HepG2 (cell line): ENCODE results near the gene FLYWCH1. TPM values are rescaled to one million over a fixed set of nuclear protein-coding genes. Genes with fewer than 3 reads are reported as not detected.
A peak's percentile ranks its signal among the peaks of the same experiment; 100 is the strongest.

Experiments used
- CBX2 ChIP-seq, 2 experiments: fragments of 200-600 bp in 1 of 2; sonication (generic); formaldehyde crosslinking in 1 of 2; IDR thresholded peaks; 2 replicates each; pipeline versions ENCODE4 v1.7.0 to v1.8.1; 2018 to 2022; ENCODE audit warnings: low read depth in 2 of 2, low read length in 1 of 2, mild to moderate bottlenecking in 1 of 2, missing genetic modification reagents in 1 of 2
- HNRNPLL ChIP-seq: fragments of 200-400 bp; formaldehyde crosslinking; IDR thresholded peaks from 2 replicates; pipeline ENCODE4 v1.6.1; 2017; ENCODE audit warnings: mild to moderate bottlenecking, low read depth, low read length; ENCODE audit not compliant: poor library complexity, severe bottlenecking
- PHF21A ChIP-seq: sonication (generic); formaldehyde crosslinking; IDR thresholded peaks from 2 replicates; pipeline ENCODE4 v1.5.0; 2020; ENCODE audit warnings: mild to moderate bottlenecking, missing genetic modification reagents
- POLR2A ChIP-seq, 2 experiments: IDR thresholded peaks; 2 replicates each; pipeline ENCODE4 v1.6.1; 2011; ENCODE audit warnings: low read depth in 2 of 2, low read length in 2 of 2, mild to moderate bottlenecking in 1 of 2, moderate library complexity in 1 of 2; ENCODE audit not compliant: insufficient read depth in 1 of 2
- POLR2G ChIP-seq: fragments of 200-400 bp; formaldehyde crosslinking; IDR thresholded peaks from 2 replicates; pipeline ENCODE4 v1.6.1; 2018; ENCODE audit warnings: mild to moderate bottlenecking, low read depth, low read length, moderate library complexity
- RBM22 ChIP-seq: fragments of 200-400 bp; formaldehyde crosslinking; optimal IDR thresholded peaks from 2 replicates; pipeline ENCODE3; 2017; ENCODE audit warnings: mild to moderate bottlenecking, low read length, moderate library complexity
- SPEN ChIP-seq: sonication (generic); formaldehyde crosslinking; IDR thresholded peaks from 2 replicates; pipeline ENCODE4 v1.5.1; 2020; ENCODE audit warnings: low read depth, mild to moderate bottlenecking, missing genetic modification reagents
- ZMYM3 ChIP-seq: sonication (generic); formaldehyde crosslinking; IDR thresholded peaks from 2 replicates; pipeline ENCODE4 v1.5.1; 2020; ENCODE audit warnings: mild to moderate bottlenecking, missing genetic modification reagents
- ZNF292 ChIP-seq: sonication (generic); formaldehyde crosslinking; IDR thresholded peaks from 2 replicates; pipeline ENCODE4 v1.8.1; 2022; ENCODE audit warnings: mild to moderate bottlenecking, low read depth, missing genetic modification reagents, borderline replicate concordance
- ZNF567 ChIP-seq: sonication (generic); formaldehyde crosslinking; IDR thresholded peaks from 2 replicates; pipeline ENCODE4 v1.8.1; 2023; ENCODE audit warnings: mild to moderate bottlenecking, missing genetic modification reagents, borderline replicate concordance
- ZSCAN29 ChIP-seq: sonication (generic); formaldehyde crosslinking; conservative IDR thresholded peaks from 2 replicates; pipeline ENCODE4 v1.4.0; 2020; ENCODE audit warnings: mild to moderate bottlenecking, missing genetic modification reagents
- polyA plus RNA-seq, 8 experiments: library from polyadenylated mRNA; depleted of rRNA in 3 of 8; stranded (reverse) in 7 of 8; unstranded in 1 of 8; fragments of >200 nt; fragmentation: Illumina TruSeq in 4 of 8; extraction: Trizol in 4 of 8; gene quantifications; 2 replicates each; pipeline versions ENCODE4 v1.2.1 to v1.2.3, GENCODE V29; 2011 to 2016; ENCODE audit warnings: low read depth in 4 of 8, missing spikeins in 1 of 8, mixed read lengths in 1 of 8; ENCODE audit not compliant: insufficient read depth in 1 of 8
- total RNA-seq, 5 experiments: library from RNA; depleted of rRNA; stranded (reverse); fragments of >200 nt; fragmentation: Illumina TruSeq; extraction: Trizol; gene quantifications; 2 replicates each; pipeline ENCODE4 v1.2.3, GENCODE V29; 2016; ENCODE audit warnings: low read depth in 1 of 5
- TF ChIP-seq, protein P1 (sequence below): sonication (generic); formaldehyde crosslinking; IDR thresholded peaks from 2 replicates; pipeline ENCODE4 v1.4.0; 2020; ENCODE audit warnings: missing genetic modification reagents
- TF ChIP-seq, protein P2 (sequence below): sonication (generic); formaldehyde crosslinking; IDR thresholded peaks from 2 replicates; pipeline ENCODE4 v1.5.1; 2020; ENCODE audit warnings: mild to moderate bottlenecking, missing genetic modification reagents
- TF ChIP-seq, protein P3 (sequence below): sonication (generic); formaldehyde crosslinking; conservative IDR thresholded peaks from 2 replicates; pipeline ENCODE4 v1.8.0; 2022; ENCODE audit warnings: missing genetic modification reagents
- TF ChIP-seq, protein P4 (sequence below): sonication (generic); formaldehyde crosslinking; IDR thresholded peaks from 2 replicates; pipeline ENCODE4 v1.4.0; 2020; ENCODE audit warnings: missing genetic modification reagents, borderline replicate concordance
- TF ChIP-seq, protein P5 (sequence below): sonication (generic); formaldehyde crosslinking; IDR thresholded peaks from 2 replicates; pipeline ENCODE4 v1.4.0; 2020; ENCODE audit warnings: mild to moderate bottlenecking, low read depth, missing genetic modification reagents

FLYWCH1 gene
- total and polyA plus RNA-seq, 2 of the 13 experiments (the other 11 are each of a cell fraction or from before 2014, with no cell fraction given) = 7.3 to 12.4 TPM

DNA sequence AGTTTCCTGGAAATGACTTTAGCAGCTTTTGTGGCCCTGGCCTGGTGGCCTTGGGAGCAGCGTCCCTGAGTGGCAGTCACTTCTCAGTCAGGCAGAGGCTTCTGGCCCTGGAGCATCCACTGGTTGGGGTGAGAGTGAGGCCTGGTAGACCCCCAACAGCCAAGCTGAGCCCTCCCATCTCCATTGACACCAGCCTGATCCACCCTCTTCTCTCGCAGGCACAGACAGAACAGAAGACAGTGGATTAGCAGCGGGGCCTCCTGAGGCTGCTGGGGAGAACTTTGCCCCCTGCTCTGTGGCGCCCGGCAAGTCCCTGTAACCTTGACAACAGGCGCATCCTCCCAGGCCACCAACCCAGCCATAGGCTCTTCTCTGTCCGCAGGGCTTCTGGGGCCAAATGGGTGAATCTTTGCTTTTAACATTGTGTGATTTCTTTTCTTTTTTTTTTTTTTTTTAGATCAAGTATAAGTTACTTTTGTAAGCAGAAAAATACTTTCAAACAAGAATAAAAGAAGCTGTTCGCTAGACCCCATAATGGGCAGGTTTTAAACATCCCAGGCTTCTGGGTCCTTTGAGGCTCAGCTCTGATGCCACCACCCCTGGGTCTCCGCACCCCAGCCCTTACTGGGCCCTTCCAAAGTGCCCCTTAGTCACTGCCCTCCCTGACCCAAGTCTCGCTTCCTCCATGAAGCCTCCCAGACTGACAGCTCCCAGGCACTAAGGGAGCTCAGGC, 12.7 kb upstream of the FLYWCH1 start (continued):
- TF ChIP-seq HNRNPLL (peak; percentile 50), ZMYM3 (CRISPR knock-in tag) (peak; percentile 28; the same call in 1 of the 2 replicates), RBM22 (peak; percentile 84), PHF21A (CRISPR knock-in tag) (peak; percentile 31; the same call in 1 of the 2 replicates), POLR2A (IDR thresholded peaks at IDR 0.05; ENCODE audit: insufficient read depth in 1 of 2, low read depth in 2 of 2, low read length in 2 of 2) (peak in 1 of 2 experiments; percentile 54; a peak in 2 of 4 replicates), ZSCAN29 (CRISPR knock-in tag) (no peak), CBX2 (IDR thresholded peaks at IDR 0.05; ENCODE audit: low read depth, low read length) (no peak), CBX2 (CRISPR knock-in tag; IDR thresholded peaks at IDR 0.05; ENCODE audit: low read depth) (no peak), SPEN (CRISPR knock-in tag) (0 out of 2 replicates have a peak, but pooled peaks have one; percentile 38), ZNF292 (CRISPR knock-in tag) (no peak; the same call in 1 of the 2 replicates), ZNF567 (CRISPR knock-in tag) (no peak), POLR2G (0 out of 2 replicates have a peak, but pooled peaks have one; percentile 25)
- TF ChIP-seq, protein P1, sequence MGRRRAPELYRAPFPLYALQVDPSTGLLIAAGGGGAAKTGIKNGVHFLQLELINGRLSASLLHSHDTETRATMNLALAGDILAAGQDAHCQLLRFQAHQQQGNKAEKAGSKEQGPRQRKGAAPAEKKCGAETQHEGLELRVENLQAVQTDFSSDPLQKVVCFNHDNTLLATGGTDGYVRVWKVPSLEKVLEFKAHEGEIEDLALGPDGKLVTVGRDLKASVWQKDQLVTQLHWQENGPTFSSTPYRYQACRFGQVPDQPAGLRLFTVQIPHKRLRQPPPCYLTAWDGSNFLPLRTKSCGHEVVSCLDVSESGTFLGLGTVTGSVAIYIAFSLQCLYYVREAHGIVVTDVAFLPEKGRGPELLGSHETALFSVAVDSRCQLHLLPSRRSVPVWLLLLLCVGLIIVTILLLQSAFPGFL = no peak
- TF ChIP-seq, protein P2, sequence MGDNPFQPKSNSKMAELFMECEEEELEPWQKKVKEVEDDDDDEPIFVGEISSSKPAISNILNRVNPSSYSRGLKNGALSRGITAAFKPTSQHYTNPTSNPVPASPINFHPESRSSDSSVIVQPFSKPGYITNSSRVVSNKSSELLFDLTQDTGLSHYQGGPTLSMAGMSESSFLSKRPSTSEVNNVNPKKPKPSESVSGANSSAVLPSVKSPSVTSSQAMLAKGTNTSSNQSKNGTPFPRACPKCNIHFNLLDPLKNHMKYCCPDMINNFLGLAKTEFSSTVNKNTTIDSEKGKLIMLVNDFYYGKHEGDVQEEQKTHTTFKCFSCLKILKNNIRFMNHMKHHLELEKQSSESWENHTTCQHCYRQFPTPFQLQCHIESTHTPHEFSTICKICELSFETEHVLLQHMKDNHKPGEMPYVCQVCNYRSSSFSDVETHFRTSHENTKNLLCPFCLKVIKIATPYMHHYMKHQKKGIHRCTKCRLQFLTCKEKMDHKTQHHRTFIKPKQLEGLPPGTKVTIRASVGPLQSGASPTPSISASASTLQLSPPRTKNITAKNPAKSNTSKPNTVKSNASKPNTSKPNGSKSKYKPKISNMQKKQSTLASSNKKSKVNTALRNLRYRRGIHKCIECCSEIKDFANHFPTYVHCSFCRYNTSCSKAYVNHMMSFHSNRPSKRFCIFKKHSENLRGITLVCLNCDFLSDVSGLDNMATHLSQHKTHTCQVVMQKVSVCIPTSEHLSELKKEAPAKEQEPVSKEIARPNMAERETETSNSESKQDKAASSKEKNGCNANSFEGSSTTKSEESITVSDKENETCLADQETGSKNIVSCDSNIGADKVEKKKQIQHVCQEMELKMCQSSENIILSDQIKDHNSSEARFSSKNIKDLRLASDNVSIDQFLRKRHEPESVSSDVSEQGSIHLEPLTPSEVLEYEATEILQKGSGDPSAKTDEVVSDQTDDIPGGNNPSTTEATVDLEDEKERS (CRISPR knock-in tag) = no peak
- TF ChIP-seq, protein P3, sequence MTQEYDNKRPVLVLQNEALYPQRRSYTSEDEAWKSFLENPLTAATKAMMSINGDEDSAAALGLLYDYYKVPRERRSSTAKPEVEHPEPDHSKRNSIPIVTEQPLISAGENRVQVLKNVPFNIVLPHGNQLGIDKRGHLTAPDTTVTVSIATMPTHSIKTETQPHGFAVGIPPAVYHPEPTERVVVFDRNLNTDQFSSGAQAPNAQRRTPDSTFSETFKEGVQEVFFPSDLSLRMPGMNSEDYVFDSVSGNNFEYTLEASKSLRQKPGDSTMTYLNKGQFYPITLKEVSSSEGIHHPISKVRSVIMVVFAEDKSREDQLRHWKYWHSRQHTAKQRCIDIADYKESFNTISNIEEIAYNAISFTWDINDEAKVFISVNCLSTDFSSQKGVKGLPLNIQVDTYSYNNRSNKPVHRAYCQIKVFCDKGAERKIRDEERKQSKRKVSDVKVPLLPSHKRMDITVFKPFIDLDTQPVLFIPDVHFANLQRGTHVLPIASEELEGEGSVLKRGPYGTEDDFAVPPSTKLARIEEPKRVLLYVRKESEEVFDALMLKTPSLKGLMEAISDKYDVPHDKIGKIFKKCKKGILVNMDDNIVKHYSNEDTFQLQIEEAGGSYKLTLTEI (CRISPR knock-in tag) = no peak
- TF ChIP-seq, protein P4, sequence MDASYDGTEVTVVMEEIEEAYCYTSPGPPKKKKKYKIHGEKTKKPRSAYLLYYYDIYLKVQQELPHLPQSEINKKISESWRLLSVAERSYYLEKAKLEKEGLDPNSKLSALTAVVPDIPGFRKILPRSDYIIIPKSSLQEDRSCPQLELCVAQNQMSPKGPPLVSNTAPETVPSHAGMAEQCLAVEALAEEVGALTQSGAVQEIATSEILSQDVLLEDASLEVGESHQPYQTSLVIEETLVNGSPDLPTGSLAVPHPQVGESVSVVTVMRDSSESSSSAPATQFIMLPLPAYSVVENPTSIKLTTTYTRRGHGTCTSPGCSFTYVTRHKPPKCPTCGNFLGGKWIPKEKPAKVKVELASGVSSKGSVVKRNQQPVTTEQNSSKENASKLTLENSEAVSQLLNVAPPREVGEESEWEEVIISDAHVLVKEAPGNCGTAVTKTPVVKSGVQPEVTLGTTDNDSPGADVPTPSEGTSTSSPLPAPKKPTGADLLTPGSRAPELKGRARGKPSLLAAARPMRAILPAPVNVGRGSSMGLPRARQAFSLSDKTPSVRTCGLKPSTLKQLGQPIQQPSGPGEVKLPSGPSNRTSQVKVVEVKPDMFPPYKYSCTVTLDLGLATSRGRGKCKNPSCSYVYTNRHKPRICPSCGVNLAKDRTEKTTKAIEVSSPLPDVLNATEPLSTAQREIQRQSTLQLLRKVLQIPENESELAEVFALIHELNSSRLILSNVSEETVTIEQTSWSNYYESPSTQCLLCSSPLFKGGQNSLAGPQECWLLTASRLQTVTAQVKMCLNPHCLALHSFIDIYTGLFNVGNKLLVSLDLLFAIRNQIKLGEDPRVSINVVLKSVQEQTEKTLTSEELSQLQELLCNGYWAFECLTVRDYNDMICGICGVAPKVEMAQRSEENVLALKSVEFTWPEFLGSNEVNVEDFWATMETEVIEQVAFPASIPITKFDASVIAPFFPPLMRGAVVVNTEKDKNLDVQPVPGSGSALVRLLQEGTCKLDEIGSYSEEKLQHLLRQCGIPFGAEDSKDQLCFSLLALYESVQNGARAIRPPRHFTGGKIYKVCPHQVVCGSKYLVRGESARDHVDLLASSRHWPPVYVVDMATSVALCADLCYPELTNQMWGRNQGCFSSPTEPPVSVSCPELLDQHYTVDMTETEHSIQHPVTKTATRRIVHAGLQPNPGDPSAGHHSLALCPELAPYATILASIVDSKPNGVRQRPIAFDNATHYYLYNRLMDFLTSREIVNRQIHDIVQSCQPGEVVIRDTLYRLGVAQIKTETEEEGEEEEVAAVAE (CRISPR knock-in tag) = no peak
- TF ChIP-seq, protein P5, sequence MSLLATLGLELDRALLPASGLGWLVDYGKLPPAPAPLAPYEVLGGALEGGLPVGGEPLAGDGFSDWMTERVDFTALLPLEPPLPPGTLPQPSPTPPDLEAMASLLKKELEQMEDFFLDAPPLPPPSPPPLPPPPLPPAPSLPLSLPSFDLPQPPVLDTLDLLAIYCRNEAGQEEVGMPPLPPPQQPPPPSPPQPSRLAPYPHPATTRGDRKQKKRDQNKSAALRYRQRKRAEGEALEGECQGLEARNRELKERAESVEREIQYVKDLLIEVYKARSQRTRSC (CRISPR knock-in tag) = no peak
